HUES6 (cell line): ENCODE results near the gene BSCL2.

Experiments used
- H3K27ac ChIP-seq: 2 replicates; pipeline ENCODE4 v1.7.0; 2013; ENCODE audit warnings: low read depth, mild to moderate bottlenecking, low read length, inconsistent platforms
- H3K27me3 ChIP-seq: 2 replicates; pipeline ENCODE4 v1.6.1; 2013; ENCODE audit warnings: low read length; ENCODE audit not compliant: control insufficient read depth, insufficient read depth
- H3K36me3 ChIP-seq: 2 replicates; pipeline ENCODE4 v1.6.1; 2013; ENCODE audit warnings: low read length; ENCODE audit not compliant: control insufficient read depth, insufficient read depth
- H3K4me1 ChIP-seq: 2 replicates; pipeline ENCODE4 v1.6.1; 2013; ENCODE audit warnings: low read length; ENCODE audit not compliant: control insufficient read depth, insufficient read depth
- H3K4me3 ChIP-seq: 2 replicates; pipeline ENCODE4 v1.5.1; 2013; ENCODE audit warnings: low read depth, low read length
- H3K9ac ChIP-seq: one replicate; pipeline ENCODE4 v1.6.1; 2013; ENCODE audit warnings: mild to moderate bottlenecking, low read length
- H3K9me3 ChIP-seq: 2 replicates; pipeline ENCODE4 v1.6.1; 2013; ENCODE audit warnings: low read depth, low read length; ENCODE audit not compliant: control insufficient read depth, insufficient read depth

BSCL2 gene

DNA sequence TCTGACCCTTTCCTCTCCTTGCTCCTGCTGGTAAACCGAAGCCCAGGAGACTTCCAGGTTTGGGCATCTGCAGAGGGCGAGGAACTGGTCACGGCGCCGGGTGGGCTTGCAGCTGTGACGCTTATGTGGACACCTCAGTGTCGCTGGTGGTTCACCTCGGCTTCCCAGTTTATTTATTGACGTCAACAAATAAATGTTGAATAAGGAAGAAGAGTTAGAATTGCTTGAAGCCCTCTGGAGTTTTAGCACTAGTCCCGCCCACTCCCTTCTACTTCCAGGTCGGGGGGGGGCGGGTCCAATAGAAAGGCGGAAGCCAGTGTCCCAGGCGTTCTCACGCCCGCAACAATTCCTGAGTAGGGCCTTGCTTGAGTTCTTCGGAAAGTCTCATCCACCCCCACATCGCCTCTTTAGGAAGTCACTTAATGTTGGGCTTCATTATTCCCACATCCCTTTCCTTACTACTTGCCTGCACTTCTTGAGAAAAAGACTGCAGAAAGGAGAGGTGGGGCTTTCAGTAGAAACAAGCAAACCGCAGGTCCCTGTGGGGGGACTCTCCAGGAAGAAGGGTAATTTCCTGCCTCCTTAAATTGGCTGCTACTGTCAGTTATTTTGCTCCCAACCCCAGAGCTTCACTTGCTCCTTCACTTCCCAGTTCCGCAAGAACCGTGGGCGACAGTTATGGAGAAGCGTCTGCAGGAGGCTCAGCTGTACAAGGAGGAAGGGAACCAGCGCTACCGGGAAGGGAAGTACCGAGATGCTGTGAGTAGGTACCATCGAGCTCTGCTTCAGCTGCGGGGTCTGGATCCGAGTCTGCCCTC lies 21.2 kb upstream of the BSCL2 start, which contains the start of gene TTC9C:
Gene TTC9C (plus strand): TSS at position 316 of the 818 bp plus-strand sequence. CDS start 363 bp downstream, at position 679.
- Histone ChIP-seq H3K36me3 (peaks cover 30% of the 10 kb centered on the region), H3K4me3 (peak within 1 kb of the TSS; percentile 89), H3K27me3 (no peaks in the 10 kb centered on the region), H3K4me1 (peaks cover 7% of the 10 kb centered on the region; the same call in 1 of the 2 replicates), H3K9ac (peak within 1 kb of the TSS; percentile 90), H3K9me3 (no peaks in the 10 kb centered on the region), H3K27ac (peak within 1 kb of the TSS; percentile 89)

DNA sequence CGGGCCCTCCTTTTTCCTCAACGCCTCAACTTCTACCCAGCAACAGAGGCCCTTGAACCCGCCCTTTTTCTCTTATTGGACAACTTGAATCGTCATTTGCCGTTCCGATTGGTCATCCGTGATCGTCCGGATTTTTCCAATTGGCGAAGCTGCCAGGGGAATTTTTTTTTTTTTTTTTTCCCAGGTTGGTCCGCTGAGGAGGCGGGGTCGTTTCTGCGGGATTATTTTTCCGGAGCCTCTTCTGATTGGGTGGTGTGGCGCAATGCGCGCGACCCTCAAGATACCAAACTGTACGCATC lies 20.6 kb upstream of the BSCL2 start:
- no peaks in the 10 kb centered on the region for H3K27me3 ChIP-seq
- H3K9me3 ChIP-seq, result no peaks in the 10 kb centered on the region
- H3K27ac ChIP-seq, result peak overlapping the region; percentile 89
- peaks cover 30% of the 10 kb centered on the region for H3K36me3 ChIP-seq
- H3K4me3 ChIP-seq, result peak overlapping the region; percentile 89
- H3K9ac ChIP-seq, result peak overlapping the region; percentile 90
- H3K4me1 ChIP-seq, result peaks cover 7% of the 10 kb centered on the region; the same call in 1 of the 2 replicates

DNA sequence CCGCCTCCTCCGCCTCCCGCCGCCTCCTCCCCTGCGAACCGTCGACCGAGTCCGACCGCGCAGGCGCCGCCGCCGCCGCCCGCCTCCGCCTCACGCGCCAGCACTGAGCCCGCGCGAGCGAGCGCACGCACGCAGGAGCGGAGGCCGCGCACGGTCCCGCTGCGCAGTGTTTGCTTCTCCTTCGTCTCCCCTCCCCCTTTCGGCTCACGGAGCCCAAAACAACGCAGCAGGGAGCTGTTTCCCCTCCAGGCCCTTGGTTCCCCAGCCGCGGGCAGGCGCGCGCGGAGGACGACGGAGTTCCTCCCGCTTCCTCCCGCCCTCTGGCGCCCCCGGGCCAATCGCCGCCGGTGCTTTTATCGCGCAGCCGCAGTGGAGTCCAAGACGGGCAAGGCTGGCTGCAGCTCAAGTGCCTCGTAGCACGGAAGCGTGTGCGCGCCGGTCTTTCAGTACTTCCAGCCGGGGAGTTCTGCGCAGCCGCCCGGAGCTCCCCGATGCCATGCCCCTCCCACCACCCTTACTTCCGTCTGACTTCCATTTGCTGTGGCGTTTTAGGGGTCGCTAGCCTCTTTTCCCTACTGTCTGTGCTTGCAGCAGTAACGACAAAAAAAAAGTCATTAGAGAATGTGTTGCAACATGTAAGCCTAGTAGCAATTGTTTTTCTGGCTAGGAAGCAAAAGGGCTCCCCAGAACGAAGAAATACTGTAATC lies 20.1 kb upstream of the BSCL2 start, which contains the start of gene HNRNPUL2:
Gene HNRNPUL2 (minus strand): TSS at position 293 of the 707 bp plus-strand sequence. CDS start 301 bp downstream, outside the sequence.
- peaks cover 7% of the 10 kb centered on the region; the same call in 1 of the 2 replicates for H3K4me1 ChIP-seq
- no peaks in the 10 kb centered on the region for H3K27me3 ChIP-seq
- no peaks in the 10 kb centered on the region for H3K9me3 ChIP-seq
- peak within 1 kb of the TSS; percentile 90 for H3K9ac ChIP-seq
- peak within 1 kb of the TSS; percentile 89 for H3K27ac ChIP-seq
- peaks cover 35% of the 10 kb centered on the region for H3K36me3 ChIP-seq
- peak within 1 kb of the TSS; percentile 89 for H3K4me3 ChIP-seq

- Histone ChIP-seq H3K27me3 (no peaks in the 10 kb centered on the region), H3K27ac (peak overlapping the region; percentile 89), H3K9me3 (no peaks in the 10 kb centered on the region), H3K9ac (peak overlapping the region; percentile 86), H3K36me3 (peaks cover 40% of the 10 kb centered on the region), H3K4me1 (peaks cover 7% of the 10 kb centered on the region; the same call in 1 of the 2 replicates), H3K4me3 (peak overlapping the region; percentile 89)
These were observed 19.6 kb upstream of the BSCL2 start for GRCh38 chr11:62726915-62727164.

DNA sequence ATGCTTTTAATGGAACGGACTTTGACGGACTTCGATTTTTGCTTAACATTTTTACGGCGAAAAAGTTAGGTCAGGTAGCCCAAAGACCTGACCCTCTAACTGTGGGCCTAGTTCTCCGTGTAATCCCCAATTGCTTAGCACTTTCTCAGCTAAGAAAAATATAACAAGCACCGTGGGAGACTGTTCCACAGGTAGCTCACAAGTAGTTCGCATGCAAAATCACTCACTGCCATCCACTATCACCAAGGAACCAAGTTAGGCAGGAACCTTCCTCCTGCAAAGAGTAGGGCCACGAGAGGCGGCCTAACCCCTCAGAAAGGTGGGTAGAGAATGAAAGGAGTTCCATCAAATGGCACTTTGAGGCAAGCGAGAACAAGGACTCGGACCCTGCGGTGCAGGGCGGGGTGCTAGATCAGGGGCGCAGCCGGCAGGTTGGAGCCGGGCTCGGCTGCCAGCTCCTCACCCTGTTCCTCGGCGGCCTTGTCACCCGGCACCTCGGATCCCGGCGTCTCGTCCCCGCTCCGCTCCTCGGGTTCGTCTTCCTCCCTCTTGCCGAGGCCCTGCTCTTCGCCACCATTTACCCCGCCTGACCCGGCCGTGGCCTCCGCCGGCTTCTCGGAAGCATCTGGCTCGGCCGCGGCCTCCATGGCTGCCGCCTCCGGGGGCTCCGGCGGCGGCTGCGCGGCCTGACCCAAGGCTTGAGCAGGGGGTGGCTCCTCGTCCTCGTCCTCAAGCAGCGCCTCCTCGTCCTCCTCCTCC lies 19.1 kb upstream of the BSCL2 start:
- Histone ChIP-seq H3K36me3 (peaks cover 43% of the 10 kb centered on the region), H3K27ac (peak overlapping the region; percentile 89; the same call in 1 of the 2 replicates), H3K27me3 (no peaks in the 10 kb centered on the region), H3K9ac (peak overlapping the region; percentile 86), H3K4me3 (peak overlapping the region; percentile 89), H3K9me3 (no peaks in the 10 kb centered on the region), H3K4me1 (peaks cover 7% of the 10 kb centered on the region; the same call in 1 of the 2 replicates)

DNA sequence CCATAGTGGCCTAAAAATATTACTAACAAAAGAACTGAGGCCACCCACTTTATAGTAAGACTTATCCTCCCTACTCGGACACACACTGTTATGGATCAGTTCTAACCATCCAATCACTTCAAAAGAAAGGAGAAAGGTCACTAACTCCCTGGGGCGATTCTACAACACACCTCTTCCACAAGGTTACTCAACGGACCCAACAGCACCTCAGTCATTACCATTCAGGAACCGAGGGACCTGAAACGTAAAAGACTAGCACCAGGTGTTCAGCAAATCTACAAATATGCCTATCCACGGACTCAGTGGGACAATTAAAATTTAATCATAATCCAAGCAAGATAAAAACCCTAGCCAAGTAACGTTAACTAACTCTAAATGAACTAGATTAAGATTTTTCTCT lies 18.4 kb upstream of the BSCL2 start:
- peaks cover 7% of the 10 kb centered on the region; the same call in 1 of the 2 replicates for H3K4me1 ChIP-seq
- H3K9me3 ChIP-seq, result no peaks in the 10 kb centered on the region
- H3K27me3 ChIP-seq, result no peaks in the 10 kb centered on the region
- H3K27ac ChIP-seq, result no peak overlapping the region
- H3K9ac ChIP-seq, result peak overlapping the region; percentile 86
- peaks cover 48% of the 10 kb centered on the region for H3K36me3 ChIP-seq
- H3K4me3 ChIP-seq, result peak overlapping the region; percentile 89

GRCh38 chr11:62724171-62724570 lies 16.9 kb upstream of the BSCL2 start:
- peaks cover 62% of the 10 kb centered on the region for H3K36me3 ChIP-seq
- H3K27ac ChIP-seq, result no peak overlapping the region
- H3K4me3 ChIP-seq, result no peak overlapping the region
- H3K9me3 ChIP-seq, result no peaks in the 10 kb centered on the region
- peaks cover 4% of the 10 kb centered on the region; the same call in 1 of the 2 replicates for H3K4me1 ChIP-seq
- H3K9ac ChIP-seq, result no peak overlapping the region
- no peaks in the 10 kb centered on the region for H3K27me3 ChIP-seq

GRCh38 chr11:62721994-62722393 lies 14.8 kb upstream of the BSCL2 start:
- H3K27ac ChIP-seq, result no peak overlapping the region
- H3K4me1 ChIP-seq, result peaks cover 4% of the 10 kb centered on the region; the same call in 1 of the 2 replicates
- no peaks in the 10 kb centered on the region for H3K27me3 ChIP-seq
- H3K36me3 ChIP-seq, result peaks cover 84% of the 10 kb centered on the region
- H3K9ac ChIP-seq, result no peak overlapping the region
- H3K4me3 ChIP-seq, result no peak overlapping the region
- no peaks in the 10 kb centered on the region for H3K9me3 ChIP-seq

DNA sequence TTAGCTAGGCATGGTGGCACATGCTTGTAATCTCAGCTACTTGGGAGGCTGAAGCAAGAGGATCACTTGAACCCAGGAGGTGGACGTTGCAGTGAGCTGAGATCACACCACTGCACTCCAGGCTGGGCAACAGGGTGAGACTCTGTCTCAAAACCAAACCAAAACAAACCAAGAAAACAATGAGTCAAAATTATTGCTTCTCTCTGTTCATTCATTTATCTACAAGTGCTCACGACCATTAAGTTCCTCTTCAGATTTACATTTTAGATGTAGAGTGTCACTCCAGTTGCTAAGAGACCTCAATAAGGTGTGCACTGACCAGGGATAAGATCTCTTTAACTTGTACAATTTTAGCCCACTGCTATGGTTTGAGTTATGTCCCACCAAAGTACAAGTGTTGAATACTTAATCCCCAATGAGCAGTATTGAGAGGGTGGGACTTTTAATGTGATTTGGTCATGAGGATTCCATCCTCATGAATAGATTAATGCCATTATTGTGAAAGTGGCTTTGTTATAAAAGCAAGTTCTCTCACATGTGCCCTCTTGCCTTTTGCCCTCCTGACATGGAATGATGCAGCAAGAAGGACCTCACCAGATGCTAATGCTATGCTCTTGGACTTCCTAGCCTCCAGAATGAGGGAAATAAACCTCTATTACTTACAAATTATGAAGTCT lies 12.2 kb upstream of the BSCL2 start:
- no peak overlapping the region for H3K27ac ChIP-seq
- peaks cover 98% of the 10 kb centered on the region for H3K36me3 ChIP-seq
- H3K9ac ChIP-seq, result no peak overlapping the region

GRCh38 chr11:62716816-62717215 lies 9.6 kb upstream of the BSCL2 start:
- no peak overlapping the region for H3K27ac ChIP-seq

More for the DNA sequence above, 12.2 kb upstream of the BSCL2 start:
- Histone ChIP-seq H3K27me3 (no peaks in the 10 kb centered on the region), H3K4me3 (no peak overlapping the region), H3K4me1 (no peaks in the 10 kb centered on the region; the same call in 1 of the 2 replicates), H3K9me3 (no peaks in the 10 kb centered on the region)

More at GRCh38 chr11:62716816-62717215, 9.6 kb upstream of the BSCL2 start:
- no peaks in the 10 kb centered on the region for H3K27me3 ChIP-seq
- H3K9me3 ChIP-seq, result no peaks in the 10 kb centered on the region
- no peaks in the 10 kb centered on the region for H3K4me1 ChIP-seq
- H3K9ac ChIP-seq, result no peak overlapping the region
- H3K36me3 ChIP-seq, result peaks cover 95% of the 10 kb centered on the region
- H3K4me3 ChIP-seq, result no peak overlapping the region
